IMR-90 (cell line): ENCODE measurements around the gene TSPAN8. TPM values are rescaled to one million over a fixed set of nuclear protein-coding genes. Genes with fewer than 3 reads are reported as not detected.

Experiments
- ATAC-seq: fragments of 200-7000 bp; cut with Tn5 transposase; 2 replicates; pipeline ENCODE4 v1.9.1; 2020; ENCODE audit warnings: low read depth, mild to moderate bottlenecking, moderate library complexity
- BruUV-seq: library from RNA; stranded (reverse); fragments of 400-500 nt; replicated peaks from 2 replicates; lab custom pipeline; 2021; lab: Mats Ljungman, UMichigan
- CTCF ChIA-PET: fragments of 300-600 bp; formaldehyde crosslinking; extraction: SDS; loops from one replicate; lab custom pipeline; 2021; ENCODE audit warnings: antibody characterized with exemption; lab: Yijun Ruan, JAX
- POLR2A ChIA-PET: fragments of 300-600 bp; sonication (Branson Sonifier 250); formaldehyde crosslinking; loops from one replicate; lab custom pipeline; 2022; ENCODE audit warnings: antibody characterized with exemption; ENCODE audit not compliant: unreplicated experiment; lab: Charles Lee
- DNase-seq: peaks from one replicate; pipeline ENCODE4 v3.0.0; 2013
- H2AFZ ChIP-seq: replicated peaks from 2 replicates; pipeline ENCODE3; 2013; ENCODE audit warnings: low read length, mild to moderate bottlenecking; ENCODE audit not compliant: poor library complexity
- H2AK5ac ChIP-seq: 2 replicates; pipeline ENCODE4 v1.6.1; 2013; ENCODE audit warnings: low read depth, low read length, inconsistent platforms
- H2AK9ac ChIP-seq: replicated peaks from 2 replicates; pipeline ENCODE3; 2013; ENCODE audit warnings: mild to moderate bottlenecking, low read depth, low read length, moderate library complexity; ENCODE audit not compliant: poor library complexity
- H2BK120ac ChIP-seq: 2 replicates; pipeline ENCODE4 v1.6.1; 2013; ENCODE audit warnings: low read depth, low read length, inconsistent platforms
- H2BK15ac ChIP-seq: 3 replicates; pipeline ENCODE4 v1.6.1; 2013; ENCODE audit warnings: low read depth, low read length, inconsistent platforms
- H2BK20ac ChIP-seq: 2 replicates; pipeline ENCODE4 v1.6.1; 2013; ENCODE audit warnings: low read depth, mild to moderate bottlenecking, inconsistent platforms, low read length, moderate library complexity
- H2BK5ac ChIP-seq: 2 replicates; pipeline ENCODE4 v1.6.1; 2013; ENCODE audit warnings: mild to moderate bottlenecking, low read depth, low read length, inconsistent platforms; ENCODE audit not compliant: poor library complexity, severe bottlenecking
- H3K14ac ChIP-seq: replicated peaks from 2 replicates; pipeline ENCODE4 v1.6.1; 2013; ENCODE audit warnings: low read depth, low read length, inconsistent platforms
- H3K18ac ChIP-seq: 2 replicates; pipeline ENCODE4 v1.6.1; 2013; ENCODE audit warnings: low read depth, low read length, control low read depth
- H3K23ac ChIP-seq: 2 replicates; pipeline ENCODE4 v1.6.1; 2013; ENCODE audit warnings: low read depth, low read length, inconsistent platforms
- H3K27ac ChIP-seq: 2 replicates; pipeline ENCODE4 v1.5.1; 2013; ENCODE audit warnings: mild to moderate bottlenecking, control low read depth, low read length; ENCODE audit not compliant: insufficient read depth
- H3K27me3 ChIP-seq: 2 replicates; pipeline ENCODE4 v1.6.1; 2013; ENCODE audit warnings: low read length; ENCODE audit not compliant: control insufficient read depth, insufficient read depth
- H3K36me3 ChIP-seq: 2 replicates; pipeline ENCODE4 v1.6.1; 2013; ENCODE audit warnings: low read length, mixed read lengths; ENCODE audit not compliant: control insufficient read depth, insufficient read depth
- H3K4ac ChIP-seq: 2 replicates; pipeline ENCODE4 v1.6.1; 2013; ENCODE audit warnings: low read depth, low read length, inconsistent platforms
- H3K4me1 ChIP-seq: 2 replicates; pipeline ENCODE4 v1.6.1; 2013; ENCODE audit warnings: low read length, mixed read lengths; ENCODE audit not compliant: control insufficient read depth, insufficient read depth
- H3K4me2 ChIP-seq: 2 replicates; pipeline ENCODE4 v1.6.1; 2013; ENCODE audit warnings: low read depth, mild to moderate bottlenecking, control low read depth, low read length, moderate library complexity
- H3K4me3 ChIP-seq: 2 replicates; pipeline ENCODE4 v1.5.1; 2013; ENCODE audit warnings: low read depth, mild to moderate bottlenecking, control low read depth, low read length, moderate library complexity; ENCODE audit not compliant: insufficient read depth
- H3K56ac ChIP-seq: 2 replicates; pipeline ENCODE4 v1.6.1; 2013; ENCODE audit warnings: low read length, inconsistent platforms; ENCODE audit not compliant: insufficient read depth; ENCODE audit errors: extremely low read depth
- H3K79me1 ChIP-seq, 2 experiments: 2 replicates each; pipeline ENCODE4 v1.6.1; 2013; ENCODE audit warnings: low read length in 2 of 2, inconsistent platforms in 1 of 2, low read depth in 1 of 2
- H3K9ac ChIP-seq: 2 replicates; pipeline ENCODE4 v1.6.1; 2013; ENCODE audit warnings: low read depth, low read length, control low read depth
- H3K9me1 ChIP-seq: 2 replicates; pipeline ENCODE4 v1.6.1; 2013; ENCODE audit warnings: low read length, inconsistent platforms; ENCODE audit not compliant: insufficient read depth
- H3K9me3 ChIP-seq: 2 replicates; pipeline ENCODE4 v1.6.1; 2013; ENCODE audit warnings: low read length; ENCODE audit not compliant: control insufficient read depth, insufficient read depth
- H4K20me1 ChIP-seq: 2 replicates; pipeline ENCODE4 v1.6.1; 2013; ENCODE audit warnings: low read length, inconsistent platforms; ENCODE audit not compliant: insufficient read depth
- H4K5ac ChIP-seq: 2 replicates; pipeline ENCODE4 v1.6.1; 2013; ENCODE audit warnings: mild to moderate bottlenecking, low read depth, low read length, control low read depth
- H4K8ac ChIP-seq, 2 experiments: 2 replicates each; pipeline ENCODE4 v1.6.1; 2013; ENCODE audit warnings: low read depth in 2 of 2, low read length in 2 of 2, control low read depth in 1 of 2, inconsistent platforms in 1 of 2
- H4K91ac ChIP-seq: 2 replicates; pipeline ENCODE4 v1.6.1; 2013; ENCODE audit warnings: low read depth, low read length, inconsistent platforms; ENCODE audit not compliant: insufficient read depth
- CHD1 ChIP-seq: IDR thresholded peaks from 2 replicates; pipeline ENCODE4 v1.6.1; 2012; ENCODE audit warnings: low read depth, low read length, improper control_type of control experiment
- ELK1 ChIP-seq: fragments of 150-350 bp; IDR thresholded peaks from 2 replicates; pipeline ENCODE4 v1.6.1; 2016; ENCODE audit warnings: low read depth, mild to moderate bottlenecking, low read length, moderate library complexity, borderline replicate concordance
- MXI1 ChIP-seq: IDR thresholded peaks from 2 replicates; pipeline ENCODE4 v1.6.1; 2012; ENCODE audit warnings: low read depth, mild to moderate bottlenecking, low read length, moderate library complexity, borderline replicate concordance
- NFE2L2 ChIP-seq: fragments of 150-350 bp; IDR thresholded peaks from 2 replicates; pipeline ENCODE4 v1.6.1; 2016; ENCODE audit warnings: low read depth, mild to moderate bottlenecking, low read length
- USF2 ChIP-seq: fragments of 150-350 bp; IDR thresholded peaks from 2 replicates; pipeline ENCODE4 v1.6.1; 2017; ENCODE audit warnings: mild to moderate bottlenecking, antibody characterized with exemption, low read length, low read depth
- WGBS, 2 experiments: methylation state at CpG; one replicate each; pipeline versions ENCODE4 v1.1.5 to v1.1.7; 2013; ENCODE audit warnings: missing lambda C conversion rate in 2 of 2; ENCODE audit not compliant: insufficient read length in 1 of 2; ENCODE audit errors: extremely low coverage in 2 of 2; 5-methylcytosine and 5-hydroxymethylcytosine counted together
- dilution Hi-C: fragments of 300-500 bp; cut with HindIII; formaldehyde crosslinking; loops from one replicate; pipeline ENCODE4 v1.14.3; 2018; ENCODE audit warnings: low sequenced_read_pairs; ENCODE audit not compliant: unreplicated experiment
- in situ Hi-C: fragments of 300-500 bp; cut with MboI; formaldehyde crosslinking; loops from 3 replicates; pipeline ENCODE4 v1.14.3; 2019; ENCODE audit warnings: low sequenced_read_pairs, inconsistent platforms, mixed read lengths
- intact Hi-C: fragments of 100-400 bp; cut with micrococcal nuclease; formaldehyde crosslinking; loops from 2 replicates; pipeline ENCODE4 v1.10.0; 2022
- polyA plus RNA-seq, 3 experiments: library from polyadenylated mRNA; depleted of rRNA; stranded (reverse); fragments of >200 nt; gene quantifications; 2 replicates each; pipeline ENCODE4 v1.2.3, GENCODE V29; 2012; ENCODE audit warnings: low replicate concordance in 1 of 3
- total RNA-seq: library from RNA; depleted of rRNA; stranded (reverse); fragments of >200 nt; gene quantifications from 2 replicates; pipeline ENCODE4 v1.2.3, GENCODE V29; 2012

The TSPAN8 gene
- total and polyA plus RNA-seq, 2 of the 4 experiments (the other 2 are of a cell fraction) = not detected

GRCh38 chr12:71194657-71195056 is 36.9 kb upstream of the TSPAN8 start:
- DNase-seq = no peak
- TF ChIP-seq CHD1 (no peak), MXI1 (no peak), USF2 (no peak), ELK1 (no peak), NFE2L2 (no peak)
- Histone ChIP-seq H3K27ac (no peak overlapping the region), H3K9me1 (no peaks in the 10 kb centered on the region), H4K20me1 (no peaks in the 10 kb centered on the region), H3K4me2 (no peak overlapping the region), H3K23ac (no peak overlapping the region), H2AFZ (no peak overlapping the region), H3K4ac (no peak overlapping the region), H3K4me1 (no peaks in the 10 kb centered on the region), H3K9ac (no peak overlapping the region), H3K27me3 (no peaks in the 10 kb centered on the region), H4K91ac (no peak overlapping the region), H3K4me3 (no peak overlapping the region), H3K79me1 (no peaks in the 10 kb centered on the region), H3K56ac (no peak overlapping the region), H2BK20ac (no peak overlapping the region), H2BK15ac (no peak overlapping the region), H2BK5ac (no peak overlapping the region), H3K14ac (no peak overlapping the region), H3K36me3 (no peaks in the 10 kb centered on the region), H3K9me3 (no peaks in the 10 kb centered on the region; the same call in 1 of the 2 replicates), H3K18ac (no peak overlapping the region), H2BK120ac (no peak overlapping the region), H2AK9ac (no peak overlapping the region), H4K8ac (no peak overlapping the region), H2AK5ac (no peak overlapping the region), H4K5ac (no peak overlapping the region)
- dilution Hi-C loops = no loop called here
- no TSS peak for BruUV-seq
- ATAC-seq = no peak
- in situ Hi-C loops = no loop called here
- no CpG with 5 or more reads among the region's 2 CpGs for WGBS, 2 experiments
- POLR2A ChIA-PET = no interaction called here
- intact Hi-C loops = no loop called here
- CTCF ChIA-PET = no interaction called here
